SK-N-MC (cell line): Measurements from ENCODE around the gene CHM.

ENCODE experiments used
- DNase-seq: peaks from one replicate; pipeline ENCODE4 v3.0.0-alpha.2; 2011; ENCODE audit warnings: low read depth, low spot score
- H3K27ac ChIP-seq: fragments of 200-600 bp; sonication (generic); 2 replicates; pipeline ENCODE4 v1.5.1; 2016; ENCODE audit warnings: mixed run types
- H3K36me3 ChIP-seq: fragments of 200-600 bp; sonication (generic); 2 replicates; pipeline ENCODE4 v1.6.1; 2017; ENCODE audit warnings: antibody characterized with exemption, low read length, mixed read lengths; ENCODE audit not compliant: insufficient read depth
- H3K4me3 ChIP-seq: fragments of 200-600 bp; sonication (generic); 2 replicates; pipeline ENCODE4 v1.5.1; 2016
- H3K9ac ChIP-seq: fragments of 200-600 bp; sonication (generic); 2 replicates; pipeline ENCODE4 v1.8.0; 2017; ENCODE audit warnings: mixed run types, mixed read lengths; ENCODE audit not compliant: insufficient read length
- H3K9me3 ChIP-seq: fragments of 200-600 bp; sonication (generic); 2 replicates; pipeline ENCODE4 v1.6.1; 2017; ENCODE audit warnings: low read depth, mild to moderate bottlenecking, antibody characterized with exemption, low read length, moderate library complexity, mixed read lengths
- EZH2 ChIP-seq: fragments of 200-600 bp; sonication (generic); IDR thresholded peaks from one replicate; pipeline ENCODE4 v1.6.1; 2017; ENCODE audit warnings: antibody characterized with exemption
- FOXP2 ChIP-seq: optimal IDR thresholded peaks from 2 replicates; pipeline ENCODE3; 2011; ENCODE audit warnings: mild to moderate bottlenecking, moderate library complexity; ENCODE audit not compliant: insufficient read depth; ENCODE audit errors: extremely low read length, control extremely low read depth
- POLR2AphosphoS5 ChIP-seq: IDR thresholded peaks from 2 replicates; pipeline ENCODE4 v1.6.1; 2012; ENCODE audit warnings: mild to moderate bottlenecking, low read depth, low read length, borderline replicate concordance

The CHM gene

GRCh38 chrX:86047174-86047935 is at the start of gene CHM:
CHM (minus strand) TSS chrX:86047558; CDS start chrX:86047532, 26 bp downstream.
- H3K9ac ChIP-seq = peak within 1 kb of the TSS; percentile 86
- peak within 1 kb of the TSS; percentile 92 for H3K4me3 ChIP-seq
- DNase-seq = peak; percentile 77
- no peaks in the 10 kb centered on the region for H3K9me3 ChIP-seq
- H3K36me3 ChIP-seq = peaks cover 18% of the 10 kb centered on the region; the same call in 1 of the 2 replicates
- peak within 1 kb of the TSS; percentile 83; the same call in 1 of the 2 replicates for H3K27ac ChIP-seq
- TF ChIP-seq FOXP2 (no peak), POLR2AphosphoS5 (peak; percentile 93), EZH2 (no peak)

- no peak overlapping the region for H3K9ac ChIP-seq
- H3K4me3 ChIP-seq = no peak overlapping the region
- H3K9me3 ChIP-seq = no peaks in the 10 kb centered on the region
- TF ChIP-seq EZH2 (no peak), POLR2AphosphoS5 (no peak), FOXP2 (no peak)
- H3K36me3 ChIP-seq = no peaks in the 10 kb centered on the region
- DNase-seq = no peak
- H3K27ac ChIP-seq = no peak overlapping the region
Observed at GRCh38 chrX:86078650-86079049, 31.3 kb upstream of the CHM start.

- no peak for TF ChIP-seq EZH2
- no peak for TF ChIP-seq POLR2AphosphoS5
- TF ChIP-seq FOXP2 = no peak
- Histone ChIP-seq H3K9ac (no peak overlapping the region), H3K36me3 (no peaks in the 10 kb centered on the region), H3K9me3 (no peaks in the 10 kb centered on the region), H3K27ac (no peak overlapping the region), H3K4me3 (no peak overlapping the region)
- no peak for DNase-seq
Observed at GRCh38 chrX:86066998-86067397, 19.6 kb upstream of the CHM start.

GRCh38 chrX:86061407-86061806 is 14.0 kb upstream of the CHM start:
- TF ChIP-seq POLR2AphosphoS5 (no peak), EZH2 (no peak), FOXP2 (no peak)

GRCh38 chrX:86051741-86052140 is 4.4 kb upstream of the CHM start:
- Histone ChIP-seq H3K9ac (no peak overlapping the region), H3K27ac (no peak overlapping the region), H3K9me3 (no peaks in the 10 kb centered on the region), H3K36me3 (no peaks in the 10 kb centered on the region), H3K4me3 (peak overlapping the region; percentile 43; the same call in 1 of the 2 replicates)
- no peak for DNase-seq
- TF ChIP-seq EZH2 (no peak), POLR2AphosphoS5 (no peak), FOXP2 (no peak)

More at GRCh38 chrX:86061407-86061806, 14.0 kb upstream of the CHM start:
- Histone ChIP-seq H3K9me3 (no peaks in the 10 kb centered on the region), H3K4me3 (no peak overlapping the region), H3K9ac (no peak overlapping the region), H3K36me3 (no peaks in the 10 kb centered on the region), H3K27ac (no peak overlapping the region)
- no peak for DNase-seq

GRCh38 chrX:86047936-86048280 is 550 bp upstream of the CHM start:
- no peak for TF ChIP-seq POLR2AphosphoS5
- no peak for TF ChIP-seq EZH2
- no peak for TF ChIP-seq FOXP2
- DNase-seq = no peak
- no peaks in the 10 kb centered on the region for H3K9me3 ChIP-seq
- peak overlapping the region; percentile 92 for H3K4me3 ChIP-seq
- H3K9ac ChIP-seq = peak overlapping the region; percentile 23
- peaks cover 15% of the 10 kb centered on the region; the same call in 1 of the 2 replicates for H3K36me3 ChIP-seq
- no peak overlapping the region for H3K27ac ChIP-seq

- H3K4me3 ChIP-seq = no peak overlapping the region
- no peak for TF ChIP-seq FOXP2
- H3K27ac ChIP-seq = no peak overlapping the region
- H3K36me3 ChIP-seq = peaks cover 18% of the 10 kb centered on the region; the same call in 1 of the 2 replicates
- H3K9ac ChIP-seq = no peak overlapping the region
- no peaks in the 10 kb centered on the region for H3K9me3 ChIP-seq
- DNase-seq = no peak
Observed at GRCh38 chrX:86044216-86044615, 3.1 kb downstream of the CHM start.

GRCh38 chrX:86039625-86040568 is 7.5 kb downstream of the CHM start:
- Histone ChIP-seq H3K36me3 (peaks cover 12% of the 10 kb centered on the region; the same call in 1 of the 2 replicates), H3K27ac (no peak overlapping the region), H3K9ac (no peak overlapping the region), H3K4me3 (no peak overlapping the region), H3K9me3 (no peaks in the 10 kb centered on the region)
- DNase-seq = no peak
- TF ChIP-seq EZH2 = no peak
- no peak for TF ChIP-seq FOXP2
- TF ChIP-seq POLR2AphosphoS5 = no peak
